ENCODE measurements around the gene DDX19B.
"Not testable (repeated sequence)": the region's sequence is repeated elsewhere in the genome, so short reads cannot be mapped to it uniquely, and the experiment has no call there.

Gene DDX19B

GRCh38 chr16:70254180-70254964, 44.6 kb upstream of the DDX19B start:
- Histone ChIP-seq H3K27ac (no peak overlapping the region), H3K4me3 (no peak overlapping the region)
- DNase-seq (ENCODE audit: low spot score) = no peak
- TF ChIP-seq CTCF (IDR thresholded peaks at IDR 0.05) = no peak

GRCh38 chr16:70254965-70255286, 44.1 kb upstream of the DDX19B start:
- TF ChIP-seq CTCF (IDR thresholded peaks at IDR 0.05) = no peak
- Histone ChIP-seq H3K27ac (no peak overlapping the region), H3K4me3 (no peak overlapping the region)
- DNase-seq (ENCODE audit: low spot score) = no peak

- no peak for DNase-seq (ENCODE audit: low spot score)
- Histone ChIP-seq H3K27ac (no peak overlapping the region), H3K4me3 (no peak overlapping the region)
- TF ChIP-seq CTCF (IDR thresholded peaks at IDR 0.05) = no peak
These were observed 43.4 kb upstream of the DDX19B start for GRCh38 chr16:70255574-70255973.

GRCh38 chr16:70257391-70257790, 41.6 kb upstream of the DDX19B start:
- DNase-seq (ENCODE audit: low spot score) = no peak
- Histone ChIP-seq H3K4me3 (no peak overlapping the region), H3K27ac (no peak overlapping the region)
- no peak for TF ChIP-seq CTCF (IDR thresholded peaks at IDR 0.05)

- H3K27ac ChIP-seq = no peak overlapping the region
- no peak for DNase-seq (ENCODE audit: low spot score)
These were observed 40.9 kb upstream of the DDX19B start for GRCh38 chr16:70258065-70258464.

GRCh38 chr16:70258946-70259345, 40.0 kb upstream of the DDX19B start:
- DNase-seq (ENCODE audit: low spot score) = no peak
- H3K27ac ChIP-seq = no peak overlapping the region
- H3K4me3 ChIP-seq = no peak overlapping the region
- no peak for TF ChIP-seq CTCF (IDR thresholded peaks at IDR 0.05)

More at GRCh38 chr16:70258065-70258464, 40.9 kb upstream of the DDX19B start:
- no peak for TF ChIP-seq CTCF (IDR thresholded peaks at IDR 0.05)
- no peak overlapping the region for H3K4me3 ChIP-seq

GRCh38 chr16:70259903-70260302, 39.1 kb upstream of the DDX19B start:
- DNase-seq (ENCODE audit: low spot score); H3K4me3 ChIP-seq; H3K27ac ChIP-seq: not testable (repeated sequence)
